PC-3 (cell line): ENCODE results near the gene GAL. TPM values are rescaled to one million over a fixed set of nuclear protein-coding genes. Genes with fewer than 3 reads are reported as not detected.

Experiments
- ATAC-seq: fragments of 200-7000 bp; cut with Tn5 transposase; 2 replicates; pipeline ENCODE4 v1.9.1; 2020; ENCODE audit warnings: mild to moderate bottlenecking, moderate library complexity
- BruUV-seq: library from RNA; stranded (reverse); fragments of 400-500 nt; replicated peaks from 2 replicates; lab custom pipeline; 2021; lab: Mats Ljungman, UMichigan
- CTCF ChIA-PET: fragments of 300-600 bp; sonication (Branson Sonifier 250); formaldehyde crosslinking; loops from one replicate; lab custom pipeline; 2022; ENCODE audit warnings: antibody characterized with exemption; lab: Charles Lee
- POLR2A ChIA-PET: fragments of 300-600 bp; sonication (Branson Sonifier 250); formaldehyde crosslinking; loops from one replicate; lab custom pipeline; 2022; ENCODE audit warnings: antibody characterized with exemption; ENCODE audit not compliant: unreplicated experiment; lab: Charles Lee
- DNase-seq: peaks from one replicate; pipeline ENCODE4 v3.0.0-alpha.2; 2015
- H2AFZ ChIP-seq: fragments of 300-600 bp; sonication (generic); 2 replicates; pipeline ENCODE4 v1.6.0; 2016; ENCODE audit warnings: antibody characterized with exemption, low read length
- H3F3A ChIP-seq: fragments of 300-600 bp; sonication (generic); one replicate; pipeline ENCODE4 v1.6.0; 2017; ENCODE audit warnings: antibody characterized with exemption, low read length, control low read depth, mild to moderate bottlenecking; ENCODE audit not compliant: unreplicated experiment
- H3K27ac ChIP-seq: fragments of 300-600 bp; sonication (generic); 2 replicates; pipeline ENCODE4 v1.5.1; 2016; ENCODE audit warnings: mild to moderate bottlenecking, low read length
- H3K27me3 ChIP-seq: fragments of 300-600 bp; sonication (generic); 2 replicates; pipeline ENCODE4 v1.6.1; 2016; ENCODE audit warnings: low read length, mixed read lengths
- H3K36me3 ChIP-seq: fragments of 300-600 bp; sonication (generic); 2 replicates; pipeline ENCODE4 v1.6.1; 2016; ENCODE audit warnings: low read depth, mixed run types, low read length, mixed read lengths
- H3K4me1 ChIP-seq: fragments of 300-600 bp; sonication (generic); 2 replicates; pipeline ENCODE4 v1.5.1; 2016; ENCODE audit warnings: low read length; ENCODE audit not compliant: insufficient read depth
- H3K4me2 ChIP-seq: fragments of 300-600 bp; sonication (generic); 2 replicates; pipeline ENCODE4 v1.6.0; 2016; ENCODE audit warnings: low read length
- H3K4me3 ChIP-seq: fragments of 300-600 bp; sonication (generic); 2 replicates; pipeline ENCODE4 v1.5.1; 2016; ENCODE audit warnings: mild to moderate bottlenecking, low read length, mixed read lengths
- H3K79me2 ChIP-seq: fragments of 300-600 bp; sonication (generic); 2 replicates; pipeline ENCODE4 v1.6.1; 2017; ENCODE audit warnings: low read length, mixed read lengths
- H3K9ac ChIP-seq: fragments of 300-600 bp; sonication (generic); 2 replicates; pipeline ENCODE4 v1.6.0; 2016; ENCODE audit warnings: mild to moderate bottlenecking, low read length
- H3K9me2 ChIP-seq: fragments of 300-600 bp; sonication (generic); replicated peaks from 2 replicates; pipeline ENCODE4 v1.6.1; 2016; ENCODE audit warnings: mixed run types, low read length, mixed read lengths
- H3K9me3 ChIP-seq: fragments of 300-600 bp; sonication (generic); 2 replicates; pipeline ENCODE4 v1.6.1; 2016; ENCODE audit warnings: low read length, mixed read lengths
- H4K20me1 ChIP-seq: fragments of 300-600 bp; sonication (generic); 2 replicates; pipeline ENCODE4 v1.6.1; 2016; ENCODE audit warnings: low read length, mixed read lengths
- CTCF ChIP-seq: fragments of 300-600 bp; sonication (generic); conservative IDR thresholded peaks from 2 replicates; pipeline ENCODE4 v1.5.1; 2017; ENCODE audit warnings: antibody characterized with exemption, low read depth, mild to moderate bottlenecking, low read length
- EZH2 ChIP-seq: fragments of 300-600 bp; sonication (generic); IDR thresholded peaks from one replicate; pipeline ENCODE4 v1.6.1; 2017; ENCODE audit warnings: antibody characterized with exemption, mild to moderate bottlenecking, low read length; ENCODE audit not compliant: unreplicated experiment
- EZH2phosphoT487 ChIP-seq: fragments of 300-600 bp; sonication (generic); IDR thresholded peaks from 2 replicates; pipeline ENCODE4 v1.6.1; 2018; ENCODE audit warnings: mild to moderate bottlenecking, antibody characterized with exemption, low read length, borderline replicate concordance
- intact Hi-C: fragments of 100-400 bp; cut with micrococcal nuclease; formaldehyde crosslinking; loops from 2 replicates; pipeline ENCODE4 v1.9.0; 2023
- total RNA-seq: library from RNA; depleted of rRNA; stranded (reverse); fragments of >200 nt; gene quantifications from 2 replicates; pipeline ENCODE4 v1.2.3, GENCODE V29; 2014

The GAL gene
- total RNA-seq, 1 experiment from 2014 or later: 32.2 TPM

- H3K4me3 ChIP-seq: no peak overlapping the region
- peaks cover 14% of the 10 kb centered on the region for H3K4me1 ChIP-seq
- no peaks in the 10 kb centered on the region for H3K36me3 ChIP-seq
- H3K9ac ChIP-seq: no peak overlapping the region
- ATAC-seq (no peak), DNase-seq (no peak)
- no peaks in the 10 kb centered on the region for H3F3A ChIP-seq
- TF ChIP-seq EZH2phosphoT487 (no peak), CTCF (no peak), EZH2 (no peak)
- no TSS peak for BruUV-seq
- H3K79me2 ChIP-seq: no peaks in the 10 kb centered on the region
- H3K27me3 ChIP-seq: no peaks in the 10 kb centered on the region
- intact Hi-C loops: no loop called here
- no peak overlapping the region for H3K4me2 ChIP-seq
- no peaks in the 10 kb centered on the region for H3K9me2 ChIP-seq
- POLR2A ChIA-PET: no interaction called here
- H3K9me3 ChIP-seq: no peaks in the 10 kb centered on the region
- H2AFZ ChIP-seq: no peak overlapping the region
- no peaks in the 10 kb centered on the region for H4K20me1 ChIP-seq
- H3K27ac ChIP-seq: no peak overlapping the region
- CTCF ChIA-PET: no interaction called here
Measured at GRCh38 chr11:68673306-68673945, 10.9 kb upstream of the GAL start.

GRCh38 chr11:68673991-68674390 lies 10.4 kb upstream of the GAL start:
- Histone ChIP-seq H3K9me2 (no peaks in the 10 kb centered on the region), H3F3A (no peaks in the 10 kb centered on the region), H4K20me1 (no peaks in the 10 kb centered on the region), H3K9ac (no peak overlapping the region), H2AFZ (no peak overlapping the region), H3K36me3 (no peaks in the 10 kb centered on the region), H3K4me2 (no peak overlapping the region), H3K27ac (no peak overlapping the region), H3K27me3 (no peaks in the 10 kb centered on the region), H3K4me1 (peaks cover 14% of the 10 kb centered on the region), H3K79me2 (no peaks in the 10 kb centered on the region), H3K9me3 (no peaks in the 10 kb centered on the region), H3K4me3 (no peak overlapping the region)
- no peak for DNase-seq
- ChIA-PET POLR2A (no interaction called here), CTCF (no interaction called here)
- intact Hi-C loops: no loop called here
- no TSS peak for BruUV-seq
- no peak for TF ChIP-seq EZH2
- ATAC-seq: no peak

GRCh38 chr11:68674461-68674860 lies 9.9 kb upstream of the GAL start:
- ChIA-PET POLR2A (no interaction called here), CTCF (no interaction called here)
- Histone ChIP-seq H3K36me3 (no peaks in the 10 kb centered on the region), H3K27me3 (no peaks in the 10 kb centered on the region), H3K27ac (no peak overlapping the region), H3K4me1 (peaks cover 14% of the 10 kb centered on the region), H3K4me3 (no peak overlapping the region), H2AFZ (no peak overlapping the region), H3K9me2 (no peaks in the 10 kb centered on the region), H3K79me2 (no peaks in the 10 kb centered on the region), H3K4me2 (no peak overlapping the region), H3F3A (no peaks in the 10 kb centered on the region), H3K9ac (no peak overlapping the region), H3K9me3 (no peaks in the 10 kb centered on the region), H4K20me1 (no peaks in the 10 kb centered on the region)
- no TSS peak for BruUV-seq
- no peak for TF ChIP-seq CTCF
- no peak for TF ChIP-seq EZH2phosphoT487
- TF ChIP-seq EZH2: no peak
- ATAC-seq: no peak
- DNase-seq: no peak
- intact Hi-C loops: no loop called here
